Left lung (tissue), 10 donors: ENCODE results near the gene BTN3A1. TPM values are rescaled to one million over a fixed set of nuclear protein-coding genes. Genes with fewer than 3 reads are reported as not detected.
"Not testable (repeated sequence)": the region's sequence is repeated elsewhere in the genome, so short reads cannot be mapped to it uniquely, and the experiment has no call there.

Experiments used
- ATAC-seq: fragments of 200-7000 bp; cut with Tn5 transposase; one replicate; pipeline ENCODE4 v1.9.1; 2020; ENCODE audit warnings: moderate library complexity
- DNase-seq, 4 donors: peaks; one replicate each; pipeline ENCODE4 v3.0.0-alpha.2; 2013 to 2020
- H3K27ac ChIP-seq, 2 donors: fragments of 200-600 bp; sonication (generic) in 1 of 2; one replicate each; pipeline versions ENCODE4 v1.5.0 to v1.8.0; 2020 to 2021
- H3K27me3 ChIP-seq, 2 donors: fragments of 200-600 bp; sonication (generic) in 1 of 2; one replicate each; pipeline versions ENCODE4 v1.5.0 to v1.8.0; 2020 to 2021
- H3K36me3 ChIP-seq, 2 donors: fragments of 200-600 bp; sonication (generic) in 1 of 2; one replicate each; pipeline versions ENCODE4 v1.5.0 to v1.8.0; 2020 to 2021
- H3K4me1 ChIP-seq, 2 donors: fragments of 200-600 bp; one replicate each; pipeline ENCODE4 v1.8.0; 2021
- H3K4me3 ChIP-seq, 2 donors: fragments of 200-600 bp; sonication (generic) in 1 of 2; one replicate each; pipeline versions ENCODE4 v1.5.0 to v1.8.0; 2020 to 2021; ENCODE audit warnings: mild to moderate bottlenecking in 1 of 2
- H3K9me3 ChIP-seq, 2 donors: fragments of 200-600 bp; sonication (generic) in 1 of 2; one replicate each; pipeline versions ENCODE4 v1.5.0 to v1.8.0; 2020 to 2021
- intact Hi-C, 2 donors: fragments of 100-400 bp; cut with DNase I; formaldehyde crosslinking; loops; one replicate each; pipeline versions ENCODE4 v1.11.2 to v1.14.2; 2022
- polyA plus RNA-seq, 6 donors: library from polyadenylated mRNA; unstranded; fragments of 120-200 nt; gene quantifications; one replicate each; pipeline ENCODE4 v1.2.1, GENCODE V29; 2013; ENCODE audit not compliant: insufficient read length in 6 of 6
- total RNA-seq, 2 donors: library from RNA; stranded (reverse); fragmentation: NEBNext Ultra II Directional; extraction: Animal tissue kit (Norgen Biotek cat#: 25700); gene quantifications; one replicate each; pipeline ENCODE4 v1.2.1, GENCODE V29; 2021
- TF ChIP-seq, protein P1 (sequence below), 2 donors: fragments of 200-600 bp; sonication (generic) in 1 of 2; IDR thresholded peaks; one replicate each; pipeline versions ENCODE4 v1.5.0 to v1.8.0; 2021; ENCODE audit warnings: antibody characterized with exemption in 2 of 2
- donor health status: DM: no; HTN: yes; CAD: no.
- donor health status: DM: no; HTN: no; CAD: no.

The BTN3A1 gene
- total and polyA plus RNA-seq, 8 donors = 48.0 to 81.5 (median 64.4) TPM

DNA sequence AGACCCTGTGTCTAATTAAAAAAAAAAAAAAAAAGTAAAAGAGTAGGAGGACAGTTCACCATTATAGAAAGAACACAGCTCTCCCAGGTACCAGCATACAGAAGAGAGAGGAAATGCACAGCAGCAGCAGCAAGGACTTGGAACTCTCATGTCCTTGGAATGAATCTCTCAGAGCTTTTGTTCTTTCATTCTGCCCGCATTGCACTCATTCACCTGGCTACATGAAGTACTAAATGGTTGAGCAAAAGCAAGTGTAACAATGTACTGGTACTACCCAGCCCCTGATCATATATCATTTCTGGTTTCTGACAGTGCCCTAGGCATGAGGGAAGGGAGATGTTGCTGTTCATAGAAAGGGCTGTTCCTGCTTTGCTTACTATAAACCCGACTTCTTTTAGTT lies 26.1 kb downstream of the BTN3A1 start:
- peaks cover 4 to 47% of the 10 kb centered on the region in 2 donors for H3K36me3 ChIP-seq
- H3K27me3 ChIP-seq = no peaks in the 10 kb centered on the region
- intact Hi-C loops = no loop called here
- H3K4me3 ChIP-seq = no peak overlapping the region
- ATAC-seq (no peak), DNase-seq (no peak)
- no peak overlapping the region for H3K27ac ChIP-seq
- TF ChIP-seq, protein P1, sequence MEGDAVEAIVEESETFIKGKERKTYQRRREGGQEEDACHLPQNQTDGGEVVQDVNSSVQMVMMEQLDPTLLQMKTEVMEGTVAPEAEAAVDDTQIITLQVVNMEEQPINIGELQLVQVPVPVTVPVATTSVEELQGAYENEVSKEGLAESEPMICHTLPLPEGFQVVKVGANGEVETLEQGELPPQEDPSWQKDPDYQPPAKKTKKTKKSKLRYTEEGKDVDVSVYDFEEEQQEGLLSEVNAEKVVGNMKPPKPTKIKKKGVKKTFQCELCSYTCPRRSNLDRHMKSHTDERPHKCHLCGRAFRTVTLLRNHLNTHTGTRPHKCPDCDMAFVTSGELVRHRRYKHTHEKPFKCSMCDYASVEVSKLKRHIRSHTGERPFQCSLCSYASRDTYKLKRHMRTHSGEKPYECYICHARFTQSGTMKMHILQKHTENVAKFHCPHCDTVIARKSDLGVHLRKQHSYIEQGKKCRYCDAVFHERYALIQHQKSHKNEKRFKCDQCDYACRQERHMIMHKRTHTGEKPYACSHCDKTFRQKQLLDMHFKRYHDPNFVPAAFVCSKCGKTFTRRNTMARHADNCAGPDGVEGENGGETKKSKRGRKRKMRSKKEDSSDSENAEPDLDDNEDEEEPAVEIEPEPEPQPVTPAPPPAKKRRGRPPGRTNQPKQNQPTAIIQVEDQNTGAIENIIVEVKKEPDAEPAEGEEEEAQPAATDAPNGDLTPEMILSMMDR (IDR thresholded peaks at IDR 0.05) = no peak
- peaks cover 0 to 3% of the 10 kb centered on the region in 2 donors for H3K9me3 ChIP-seq
- peaks cover 4 to 9% of the 10 kb centered on the region in 2 donors for H3K4me1 ChIP-seq

- peaks cover 4 to 47% of the 10 kb centered on the region in 2 donors for H3K36me3 ChIP-seq
These were observed 28.7 kb downstream of the BTN3A1 start for GRCh38 chr6:26430787-26431186.

GRCh38 chr6:26431258-26432172 lies 29.4 kb downstream of the BTN3A1 start:
- intact Hi-C loops = no loop called here
- H3K27me3 ChIP-seq = no peaks in the 10 kb centered on the region
- ATAC-seq (no peak), DNase-seq (no peak)
- TF ChIP-seq, protein P1 (IDR thresholded peaks at IDR 0.05) = no peak
- peaks cover 0 to 14% of the 10 kb centered on the region in 2 donors for H3K9me3 ChIP-seq
- H3K4me3 ChIP-seq = no peak overlapping the region
- peaks cover 4 to 42% of the 10 kb centered on the region in 2 donors for H3K36me3 ChIP-seq
- H3K4me1 ChIP-seq = no peaks in the 10 kb centered on the region
- H3K27ac ChIP-seq = no peak overlapping the region

More at GRCh38 chr6:26430787-26431186, 28.7 kb downstream of the BTN3A1 start:
- DNase-seq = no peak
- Histone ChIP-seq H3K27me3 (no peaks in the 10 kb centered on the region), H3K9me3 (peaks cover 0 to 14% of the 10 kb centered on the region in 2 donors), H3K27ac (no peak overlapping the region), H3K4me1 (no peaks in the 10 kb centered on the region), H3K4me3 (no peak overlapping the region)
- intact Hi-C loops = no loop called here
- ATAC-seq = no peak
- TF ChIP-seq, protein P1 (IDR thresholded peaks at IDR 0.05) = no peak

GRCh38 chr6:26432627-26433201 lies 30.6 kb downstream of the BTN3A1 start:
- TF ChIP-seq, protein P1 (IDR thresholded peaks at IDR 0.05) = no peak
- intact Hi-C loops = no loop called here
- Histone ChIP-seq H3K4me3 (no peak overlapping the region), H3K36me3 (peaks cover 0 to 35% of the 10 kb centered on the region in 2 donors), H3K27ac (no peak overlapping the region), H3K27me3 (no peaks in the 10 kb centered on the region), H3K4me1 (no peaks in the 10 kb centered on the region), H3K9me3 (peaks cover 0 to 14% of the 10 kb centered on the region in 2 donors)
- no peak for DNase-seq
- no peak for ATAC-seq

- ATAC-seq, H3K4me3 ChIP-seq, H3K27me3 ChIP-seq, intact Hi-C loops, H3K27ac ChIP-seq, H3K4me1 ChIP-seq, DNase-seq: not testable (repeated sequence)
- peaks cover 0 to 14% of the 10 kb centered on the region in 2 donors for H3K9me3 ChIP-seq
- H3K36me3 ChIP-seq = peaks cover 0 to 25% of the 10 kb centered on the region in 2 donors
These were observed 31.6 kb downstream of the BTN3A1 start for GRCh38 chr6:26433680-26434079.
